Measurements from ENCODE around the gene RAB33B.

Gene RAB33B

GRCh38 chr4:139470997-139471665 is 17.2 kb downstream of the RAB33B start:
- ChIA-PET CTCF (no interaction called here), POLR2A (ENCODE audit: low non-redundant PET) (no interaction called here)
- DNase-seq (ENCODE audit: low spot score), result no peak
- TF ChIP-seq CTCF (conservative IDR thresholded peaks at IDR 0.05; ENCODE audit: low read depth), result no peak
- no peak overlapping the region for H3K27ac ChIP-seq

- H3K27ac ChIP-seq, result no peak overlapping the region
- no peak for TF ChIP-seq CTCF (conservative IDR thresholded peaks at IDR 0.05; ENCODE audit: low read depth)
- POLR2A ChIA-PET (ENCODE audit: low non-redundant PET), result no interaction called here
- DNase-seq (ENCODE audit: low spot score), result no peak
- CTCF ChIA-PET, result no interaction called here
Measured at GRCh38 chr4:139472852-139473251, 18.9 kb downstream of the RAB33B start.

GRCh38 chr4:139476363-139476762 is 22.4 kb downstream of the RAB33B start:
- TF ChIP-seq CTCF (conservative IDR thresholded peaks at IDR 0.05; ENCODE audit: low read depth), result no peak
- H3K27ac ChIP-seq, result no peak overlapping the region
- ChIA-PET POLR2A (ENCODE audit: low non-redundant PET) (no interaction called here), CTCF (interaction anchor here (0.5 to 0.6 kb wide), 2 partner anchors 55 to 424 kb away, joined by 3 to 4 read pairs; no protein-coding TSS in a partner anchor)
- no peak for DNase-seq (ENCODE audit: low spot score)

GRCh38 chr4:139481465-139481864 is 27.5 kb downstream of the RAB33B start:
- ChIA-PET POLR2A (ENCODE audit: low non-redundant PET) (interaction anchor here (0.7 kb wide), 1 partner anchor 17 kb away, joined by 3 read pairs; no protein-coding TSS in a partner anchor), CTCF (no interaction called here)
- no peak for DNase-seq (ENCODE audit: low spot score)
- no peak overlapping the region for H3K27ac ChIP-seq
- TF ChIP-seq CTCF (conservative IDR thresholded peaks at IDR 0.05; ENCODE audit: low read depth), result no peak

GRCh38 chr4:139483000-139483399 is 29.1 kb downstream of the RAB33B start:
- no peak for DNase-seq (ENCODE audit: low spot score)
- TF ChIP-seq CTCF (conservative IDR thresholded peaks at IDR 0.05; ENCODE audit: low read depth), result no peak
- H3K27ac ChIP-seq, result no peak overlapping the region
- POLR2A ChIA-PET (ENCODE audit: low non-redundant PET), result no interaction called here
- CTCF ChIA-PET, result no interaction called here

- POLR2A ChIA-PET (ENCODE audit: low non-redundant PET), result no interaction called here
- CTCF ChIA-PET, result interaction anchor here (0.6 to 1.1 kb wide), 3 partner anchors 11 to 272 kb away, joined by 3 read pairs; no protein-coding TSS in a partner anchor
- no peak for DNase-seq (ENCODE audit: low spot score)
Measured at GRCh38 chr4:139484783-139485311, 30.9 kb downstream of the RAB33B start.

More at GRCh38 chr4:139484783-139485311, 30.9 kb downstream of the RAB33B start:
- no peak overlapping the region for H3K27ac ChIP-seq
- no peak for TF ChIP-seq CTCF (conservative IDR thresholded peaks at IDR 0.05; ENCODE audit: low read depth)

All from RWPE1 (cell line).